Mucosa of stomach (tissue), 1 donor: ENCODE results near the gene F2RL1.
"Not testable (repeated sequence)": the region's sequence is repeated elsewhere in the genome, so short reads cannot be mapped to it uniquely, and the experiment has no call there.

Source experiments
- H3K27me3 ChIP-seq: one replicate; pipeline ENCODE4 v1.7.0; 2013; ENCODE audit warnings: mild to moderate bottlenecking, low read length; ENCODE audit not compliant: control insufficient read depth, insufficient read depth
- H3K36me3 ChIP-seq: one replicate; pipeline ENCODE4 v1.7.0; 2013; ENCODE audit warnings: low read length; ENCODE audit not compliant: control insufficient read depth, insufficient read depth
- H3K4me1 ChIP-seq: one replicate; pipeline ENCODE4 v1.7.0; 2013; ENCODE audit warnings: mild to moderate bottlenecking, low read length; ENCODE audit not compliant: control insufficient read depth, insufficient read depth
- H3K4me3 ChIP-seq: one replicate; pipeline ENCODE4 v1.7.0; 2013; ENCODE audit warnings: low read length
- H3K9ac ChIP-seq: one replicate; pipeline ENCODE4 v1.7.0; 2013; ENCODE audit warnings: mild to moderate bottlenecking, low read length, moderate library complexity
- H3K9me3 ChIP-seq: one replicate; pipeline ENCODE4 v1.7.0; 2013; ENCODE audit warnings: mild to moderate bottlenecking, low read length, moderate library complexity; ENCODE audit not compliant: control insufficient read depth
- donor health status: Pancreatic carcinoma.

The F2RL1 gene

DNA sequence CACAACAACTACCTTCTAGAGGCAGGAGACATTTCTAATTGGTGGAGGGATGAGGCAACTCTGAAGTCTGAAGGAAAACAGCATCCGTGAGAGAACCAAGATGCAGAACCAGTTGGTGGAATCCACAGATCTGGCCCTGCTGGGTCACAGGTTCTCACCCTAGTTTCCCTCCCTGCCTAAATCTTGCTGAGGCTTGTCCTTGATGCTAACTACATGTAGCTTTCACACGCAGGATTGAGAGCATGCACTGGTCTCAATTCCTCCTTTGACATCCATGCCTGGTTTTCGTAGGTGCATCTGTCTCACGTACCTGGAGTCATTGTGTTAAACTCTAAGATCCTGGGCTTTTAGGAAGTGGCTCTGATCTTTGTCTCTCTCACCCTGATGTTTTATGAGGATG lies 9.7 kb upstream of the F2RL1 start:
- Histone ChIP-seq H3K36me3 (no peaks in the 10 kb centered on the region), H3K4me3 (no peak overlapping the region), H3K9ac (no peak overlapping the region), H3K9me3 (no peaks in the 10 kb centered on the region), H3K27me3 (no peaks in the 10 kb centered on the region), H3K4me1 (peaks cover 4% of the 10 kb centered on the region)

DNA sequence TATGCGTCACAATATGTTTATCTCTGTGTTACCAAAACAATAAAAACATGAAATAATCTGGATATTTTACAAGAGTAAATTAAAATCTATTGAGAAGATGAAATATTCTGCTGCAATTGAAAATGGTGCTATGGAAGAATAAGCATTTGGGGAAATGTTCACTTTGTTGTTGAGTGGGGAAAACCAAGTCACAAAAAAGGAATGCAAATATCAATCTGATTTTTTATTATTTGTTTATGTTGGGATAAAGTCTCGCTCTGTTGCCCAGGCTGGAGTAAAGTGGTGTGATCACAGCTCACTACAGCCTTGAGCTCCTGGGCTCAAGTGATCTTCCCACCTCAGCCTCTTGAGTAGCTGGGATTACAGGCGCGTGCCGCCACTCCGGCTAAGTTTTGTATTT lies 8.6 kb upstream of the F2RL1 start:
- Histone ChIP-seq H3K27me3 (no peaks in the 10 kb centered on the region), H3K4me3 (no peak overlapping the region), H3K36me3 (no peaks in the 10 kb centered on the region), H3K9me3 (no peaks in the 10 kb centered on the region), H3K4me1 (peaks cover 4% of the 10 kb centered on the region), H3K9ac (no peak overlapping the region)

DNA sequence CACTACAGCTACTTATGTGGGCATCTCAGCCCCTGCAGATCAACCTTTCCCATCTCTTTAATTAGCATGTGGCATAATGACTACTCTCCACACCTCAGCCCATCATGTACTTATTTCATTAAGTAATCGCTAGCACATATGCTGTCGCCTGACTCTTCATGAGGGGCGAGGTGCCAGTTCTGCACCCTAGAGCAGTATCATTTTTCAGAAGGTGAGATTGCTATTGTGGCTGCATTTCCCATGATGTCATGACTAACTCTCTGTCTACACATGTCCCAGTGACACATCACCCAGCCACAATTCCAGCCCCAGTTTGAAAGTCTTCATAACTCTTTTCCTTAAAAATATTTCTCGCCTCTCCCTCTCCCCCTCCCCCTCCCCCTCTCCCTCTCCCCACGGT lies 7.6 kb upstream of the F2RL1 start:
- no peaks in the 10 kb centered on the region for H3K9me3 ChIP-seq
- no peaks in the 10 kb centered on the region for H3K4me1 ChIP-seq
- no peak overlapping the region for H3K9ac ChIP-seq
- H3K27me3 ChIP-seq: no peaks in the 10 kb centered on the region
- no peak overlapping the region for H3K4me3 ChIP-seq
- H3K36me3 ChIP-seq: no peaks in the 10 kb centered on the region

DNA sequence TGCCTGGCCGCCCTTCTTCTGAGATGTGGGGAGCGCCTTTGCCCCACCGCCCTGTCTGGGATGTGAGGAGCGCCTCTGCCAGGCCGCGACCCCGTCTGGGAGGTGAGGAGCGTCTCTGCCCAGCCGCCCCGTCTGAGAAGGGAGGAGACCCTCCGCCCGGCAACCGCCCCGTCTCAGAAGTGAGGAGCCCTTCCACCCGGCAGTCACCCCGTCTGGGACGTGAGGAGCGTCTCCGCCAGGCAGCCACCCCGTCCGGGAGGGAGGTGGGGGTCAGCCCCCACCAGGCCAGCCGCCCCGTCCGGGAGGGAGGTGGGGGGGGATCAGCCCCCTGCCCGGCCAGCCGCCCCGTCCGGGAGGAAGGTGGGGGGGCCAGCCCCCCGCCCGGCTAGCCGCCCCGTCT lies 6.6 kb upstream of the F2RL1 start:
- not testable (repeated sequence) for H3K9me3 ChIP-seq, H3K9ac ChIP-seq, H3K4me1 ChIP-seq, H3K4me3 ChIP-seq, H3K27me3 ChIP-seq, H3K36me3 ChIP-seq

DNA sequence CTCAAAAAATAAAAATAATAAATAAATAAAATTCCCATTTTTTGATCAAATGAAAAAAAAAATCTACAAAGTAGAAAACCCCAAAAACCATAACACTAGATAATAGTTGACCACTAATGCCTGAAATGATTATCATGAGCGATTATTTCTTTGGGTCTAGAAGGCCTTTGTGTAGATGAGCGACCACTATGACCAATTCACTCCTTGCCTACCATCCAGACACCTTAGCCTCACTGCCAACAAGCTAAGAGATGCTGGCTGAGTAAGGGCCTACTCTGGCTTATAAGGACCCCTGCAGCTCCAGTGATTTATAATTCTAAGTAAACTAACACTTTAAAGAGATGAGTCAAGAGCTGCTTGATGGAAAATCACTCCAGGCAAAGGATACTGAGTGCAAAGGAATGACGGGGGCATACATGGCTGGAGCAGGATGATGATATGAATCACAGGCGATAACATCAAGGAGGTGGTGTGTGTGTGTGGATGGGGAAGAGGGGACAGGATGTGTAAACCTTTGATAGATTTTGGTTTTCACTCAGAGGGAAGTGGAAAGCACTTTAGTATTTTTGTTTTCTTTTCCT lies 4.8 kb upstream of the F2RL1 start:
- Histone ChIP-seq H3K27me3 (peaks cover 6% of the 10 kb centered on the region), H3K9ac (no peak overlapping the region), H3K36me3 (no peaks in the 10 kb centered on the region), H3K9me3 (no peaks in the 10 kb centered on the region), H3K4me1 (peaks cover 5% of the 10 kb centered on the region), H3K4me3 (no peak overlapping the region)

DNA sequence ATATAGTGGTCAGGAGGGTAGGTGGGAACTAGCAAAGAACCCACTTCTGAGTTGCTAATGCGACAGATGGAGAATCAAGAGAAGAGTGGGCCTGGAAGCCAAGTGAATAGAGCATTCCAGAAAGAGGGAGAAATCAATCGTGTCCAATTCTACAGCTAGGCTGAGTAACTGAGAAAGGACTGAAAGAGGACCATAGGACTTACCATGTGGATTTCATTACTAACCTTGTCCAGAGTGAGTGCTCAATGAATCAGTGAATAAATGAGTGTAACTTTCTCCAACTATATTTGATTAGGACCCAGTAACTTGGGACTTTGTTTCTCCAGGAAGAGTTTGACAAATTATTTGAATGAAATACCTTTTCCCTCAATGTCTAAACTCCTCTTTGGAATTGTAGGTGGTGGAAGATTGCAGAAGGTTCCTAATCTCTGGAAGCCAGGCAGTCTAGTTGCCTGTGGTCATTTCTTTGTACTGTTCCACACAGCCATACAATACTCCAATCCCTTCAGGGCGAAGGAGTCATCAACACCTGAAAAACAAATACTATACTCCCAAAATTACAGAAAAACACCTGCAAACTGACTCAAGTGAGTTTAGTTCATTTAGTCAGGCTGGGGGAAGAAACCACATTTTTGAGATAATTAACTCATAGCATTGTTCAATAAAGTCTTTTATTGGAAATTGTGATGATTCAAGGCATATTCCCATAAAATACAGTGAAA lies 2.6 kb upstream of the F2RL1 start:
- Histone ChIP-seq H3K36me3 (no peaks in the 10 kb centered on the region), H3K4me3 (no peak overlapping the region), H3K27me3 (peaks cover 6% of the 10 kb centered on the region), H3K4me1 (peaks cover 11% of the 10 kb centered on the region), H3K9me3 (no peaks in the 10 kb centered on the region), H3K9ac (no peak overlapping the region)

DNA sequence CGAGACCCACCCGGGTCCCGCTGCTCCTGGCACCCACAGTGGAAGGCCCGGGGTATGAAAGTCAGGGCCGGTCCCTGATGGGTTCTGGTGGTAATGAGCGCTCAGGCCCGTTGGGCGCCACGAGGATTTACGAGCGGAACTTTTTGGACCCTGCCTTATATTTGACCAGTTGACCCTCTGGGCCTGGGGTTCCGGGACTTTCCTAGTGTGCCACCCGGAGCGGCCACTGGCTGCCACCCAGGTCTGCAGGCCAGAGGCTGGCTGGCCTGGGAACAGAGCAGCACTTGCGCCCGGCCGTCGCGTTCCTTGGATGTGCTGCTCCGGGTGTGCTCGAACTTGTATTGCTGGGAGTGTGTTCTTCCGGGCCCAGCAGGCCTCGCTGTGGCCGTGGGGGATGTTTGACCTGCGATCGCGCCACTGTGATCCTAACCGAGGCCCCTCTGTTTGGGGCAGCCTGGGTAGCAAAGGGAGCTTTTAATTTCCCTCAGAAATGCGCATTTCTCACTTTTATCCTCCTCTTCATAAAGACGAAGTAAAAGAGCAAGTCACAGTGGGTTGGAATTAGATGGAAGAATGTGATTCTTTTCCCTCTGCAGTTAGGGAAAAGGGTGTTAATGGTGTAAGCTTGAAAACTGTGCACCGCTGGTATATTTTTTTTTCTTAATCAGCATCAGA lies 1.2 kb downstream of the F2RL1 start:
- H3K36me3 ChIP-seq: no peaks in the 10 kb centered on the region
- H3K27me3 ChIP-seq: peaks cover 6% of the 10 kb centered on the region
- no peaks in the 10 kb centered on the region for H3K9me3 ChIP-seq
- H3K4me3 ChIP-seq: peak overlapping the region; percentile 84
- H3K4me1 ChIP-seq: peaks cover 12% of the 10 kb centered on the region
- peak overlapping the region; percentile 98 for H3K9ac ChIP-seq

DNA sequence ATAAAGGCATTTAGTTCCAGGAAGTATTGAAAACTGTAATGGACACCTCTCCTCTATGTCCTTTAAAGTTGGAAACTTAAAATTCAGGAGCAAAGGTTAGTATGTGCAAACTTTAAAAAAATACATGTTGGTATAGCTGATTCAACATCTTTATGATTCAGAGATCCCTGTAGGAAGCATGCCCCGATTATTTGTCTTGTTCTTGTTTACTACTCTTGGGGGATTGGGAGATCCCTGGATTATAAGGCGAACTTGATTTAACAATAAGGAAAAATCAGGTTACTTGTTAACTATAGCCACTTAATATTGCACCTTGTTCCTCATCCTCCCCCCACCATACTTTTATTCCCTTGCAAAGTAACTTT lies 1.7 kb downstream of the F2RL1 start:
- Histone ChIP-seq H3K9me3 (no peaks in the 10 kb centered on the region), H3K4me1 (peaks cover 12% of the 10 kb centered on the region), H3K9ac (peak overlapping the region; percentile 98), H3K27me3 (peaks cover 6% of the 10 kb centered on the region), H3K4me3 (peak overlapping the region; percentile 84), H3K36me3 (no peaks in the 10 kb centered on the region)

DNA sequence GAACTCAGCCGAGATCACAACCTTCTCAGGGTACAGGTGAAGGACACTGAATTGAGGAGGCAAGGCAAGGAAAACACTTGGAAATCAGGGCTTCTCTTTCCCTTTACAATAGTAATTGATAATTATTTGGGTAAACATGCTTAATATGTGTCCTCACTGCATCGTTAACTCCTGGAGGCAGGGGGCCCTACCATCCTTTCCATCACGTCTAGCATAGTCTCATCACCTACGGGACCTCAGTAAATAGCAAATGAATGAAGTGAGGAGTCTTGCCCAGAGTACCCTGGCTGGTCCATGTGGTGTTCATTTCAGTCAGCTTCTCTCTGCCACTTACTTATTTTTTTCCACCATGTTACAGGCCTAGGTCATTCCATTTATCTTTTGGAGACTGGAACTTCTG lies 2.3 kb downstream of the F2RL1 start:
- H3K27me3 ChIP-seq: peaks cover 6% of the 10 kb centered on the region
- H3K4me3 ChIP-seq: peak overlapping the region; percentile 84
- no peaks in the 10 kb centered on the region for H3K9me3 ChIP-seq
- H3K4me1 ChIP-seq: peaks cover 12% of the 10 kb centered on the region
- H3K9ac ChIP-seq: peak overlapping the region; percentile 98
- H3K36me3 ChIP-seq: no peaks in the 10 kb centered on the region

DNA sequence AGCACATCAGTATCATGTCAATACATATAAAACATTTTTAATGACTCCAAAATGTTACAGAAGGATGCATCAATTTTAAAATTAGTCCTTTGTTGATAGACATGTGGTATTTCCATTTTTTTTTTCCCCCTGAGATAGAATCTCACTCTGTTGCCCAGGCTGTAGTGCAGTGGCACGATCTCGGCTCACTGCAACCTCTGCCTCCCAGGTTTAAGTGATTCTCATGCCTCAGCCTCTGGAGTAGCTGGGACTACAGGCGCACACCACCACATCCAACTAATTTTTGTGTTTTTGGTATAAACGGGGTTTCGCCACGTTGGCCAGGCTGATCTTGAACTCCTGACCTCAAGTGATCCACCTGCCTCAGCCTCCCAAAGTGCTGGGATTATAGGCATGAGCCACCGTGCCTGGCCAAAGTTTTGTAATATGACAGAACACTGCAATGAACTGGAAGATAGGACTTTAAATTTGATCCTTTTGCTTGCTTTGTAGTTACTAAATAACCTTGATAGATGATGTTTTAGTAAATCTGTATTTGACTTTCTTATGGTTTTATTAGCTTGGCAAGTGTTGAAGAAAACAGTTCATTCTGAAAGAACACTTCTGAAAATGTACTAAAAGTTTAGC lies 3.4 kb downstream of the F2RL1 start:
- not testable (repeated sequence) for H3K9me3 ChIP-seq, H3K9ac ChIP-seq, H3K27me3 ChIP-seq, H3K36me3 ChIP-seq, H3K4me3 ChIP-seq
- peaks cover 12% of the 10 kb centered on the region for H3K4me1 ChIP-seq

DNA sequence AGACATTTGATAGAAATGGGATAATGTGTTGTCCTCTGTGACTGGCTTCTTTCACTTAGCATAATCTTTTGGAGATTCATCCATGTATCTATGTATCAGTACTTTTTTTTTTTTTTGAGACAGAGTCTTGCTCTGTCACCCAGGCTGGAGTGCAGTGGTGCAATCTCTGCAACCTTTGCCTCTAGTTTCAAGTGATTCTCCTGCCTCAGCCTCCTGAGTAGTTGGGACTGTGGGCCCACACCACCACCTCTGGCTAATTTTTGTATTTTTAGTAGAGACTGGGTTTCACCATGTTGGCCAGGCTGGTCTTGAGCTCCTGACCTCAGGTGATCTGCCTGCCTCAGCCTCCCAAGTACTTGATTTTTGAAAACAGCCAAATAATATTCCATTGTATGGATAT lies 7.6 kb downstream of the F2RL1 start:
- not testable (repeated sequence) for H3K27me3 ChIP-seq

DNA sequence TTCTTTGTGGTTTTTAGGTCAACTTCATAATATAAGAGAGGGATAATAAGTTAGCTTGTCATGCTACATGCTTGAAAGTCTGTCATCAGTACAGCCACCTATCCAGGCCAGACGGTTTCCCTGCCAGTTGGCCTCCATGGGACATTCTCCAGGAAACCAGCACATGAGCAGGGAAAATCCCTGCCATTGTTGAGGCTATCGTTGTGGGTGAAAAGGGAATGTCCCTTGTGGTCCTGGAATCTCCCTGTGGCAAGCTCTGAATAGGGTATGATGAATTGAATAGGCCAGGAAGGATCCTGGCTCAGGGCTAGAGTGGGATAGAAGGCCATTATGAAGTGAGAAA lies 12.3 kb downstream of the F2RL1 start:
- no peaks in the 10 kb centered on the region for H3K4me1 ChIP-seq
- H3K36me3 ChIP-seq: no peaks in the 10 kb centered on the region
- no peak overlapping the region for H3K9ac ChIP-seq
- H3K9me3 ChIP-seq: no peaks in the 10 kb centered on the region
- H3K27me3 ChIP-seq: no peaks in the 10 kb centered on the region
- H3K4me3 ChIP-seq: no peak overlapping the region

More for the DNA sequence above, 7.6 kb downstream of the F2RL1 start:
- not testable (repeated sequence) for H3K4me1 ChIP-seq, H3K9ac ChIP-seq, H3K4me3 ChIP-seq, H3K36me3 ChIP-seq, H3K9me3 ChIP-seq
